Stimulated activated CD8-positive, alpha-beta memory T cell treated with anti-CD3 and anti-CD28 coated beads, Interleukin-12 subunit alpha, Interleukin-12 subunit beta, amount 100 ng/mL, for 24 hours (primary cell): ENCODE data around the gene CPSF3.

ENCODE experiments used
- DNase-seq: peaks from one replicate; pipeline ENCODE4 v3.0.0-alpha.2; 2020; ENCODE audit errors: extremely low read depth

CPSF3 gene

DNA sequence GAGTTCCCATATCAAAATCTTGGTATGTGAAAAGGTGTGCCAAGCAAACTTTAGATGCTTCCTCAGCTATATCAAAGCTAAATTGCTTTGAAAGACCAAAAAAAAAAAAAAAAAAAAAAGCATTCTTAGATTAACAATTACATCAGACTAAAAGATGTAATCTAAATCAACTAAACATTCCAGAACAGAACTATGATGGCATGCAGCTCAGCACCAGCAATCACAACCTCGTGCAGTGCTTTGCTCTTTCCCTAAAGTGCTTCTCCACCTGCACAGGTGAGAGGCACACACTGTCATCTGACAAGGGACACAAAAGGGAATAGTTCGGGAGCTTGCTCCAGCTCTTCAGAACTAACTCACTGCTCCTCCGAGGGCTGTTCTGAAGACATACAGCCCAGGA, 94.7 kb downstream of the CPSF3 start:
- no peak for DNase-seq

DNA sequence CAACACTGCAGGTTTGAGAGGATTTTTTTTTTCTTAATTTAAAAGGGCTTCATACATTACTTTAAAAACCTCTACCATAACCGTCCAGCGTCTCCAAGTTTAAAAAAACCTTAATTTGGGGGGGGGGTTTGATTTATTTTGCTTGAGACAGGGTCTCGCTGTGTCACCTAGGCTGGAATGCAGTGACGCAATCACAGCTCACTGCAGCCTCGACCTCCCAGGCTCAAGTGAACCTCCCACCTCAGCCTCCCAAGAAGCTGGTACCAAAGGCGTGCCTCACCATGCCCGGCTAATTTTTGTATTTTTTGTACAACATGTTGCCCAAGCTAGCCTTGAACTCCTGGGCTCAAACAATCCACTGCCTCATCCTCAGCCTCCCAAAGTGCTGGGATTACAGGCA, 95.3 kb downstream of the CPSF3 start:
- no peak for DNase-seq

DNA sequence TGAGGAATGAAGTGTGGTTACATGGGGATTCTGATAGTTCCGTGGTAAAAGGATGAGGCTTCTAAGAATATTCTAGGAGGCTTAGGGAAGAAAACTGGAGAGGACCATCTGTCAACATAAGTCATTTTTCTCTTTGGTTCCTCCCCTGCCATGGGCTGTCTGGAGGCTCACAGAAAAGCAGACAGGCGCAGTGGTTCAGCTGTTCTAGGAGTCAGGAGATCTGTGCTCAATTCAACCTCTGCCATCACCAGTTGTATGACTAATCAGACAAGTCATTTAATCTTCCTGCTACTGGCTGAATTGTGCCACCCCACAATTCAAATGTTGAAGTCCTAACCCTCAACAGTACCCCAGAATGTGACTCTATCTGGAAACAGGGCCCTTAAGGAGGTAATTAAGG, 95.8 kb downstream of the CPSF3 start:
- no peak for DNase-seq
